H1 (cell line): ENCODE results near the gene ACYP1. TPM values are rescaled to one million over a fixed set of nuclear protein-coding genes. Genes with fewer than 3 reads are reported as not detected.

Source experiments
- BRCA1 ChIP-seq: IDR thresholded peaks from 2 replicates; pipeline ENCODE4 v1.6.1; 2012; ENCODE audit warnings: low read depth, low read length, improper control_type of control experiment
- CBX8 ChIP-seq: fragments of 300-800, 300-1000 bp; sonication (generic); IDR thresholded peaks from 2 replicates; pipeline ENCODE4 v1.7.1; 2016; ENCODE audit warnings: low read depth, low read length, borderline replicate concordance
- KDM5A ChIP-seq: fragments of 200-600 bp; IDR thresholded peaks from 2 replicates; pipeline ENCODE4 v1.7.1; 2012; ENCODE audit warnings: mild to moderate bottlenecking, low read length, inconsistent platforms, mixed read lengths
- RAD21 ChIP-seq, 2 experiments: IDR thresholded peaks in 1 of 2; conservative IDR thresholded peaks in 1 of 2; 2 replicates each; pipeline ENCODE4 v1.6.1; 2011; ENCODE audit warnings: low read depth in 2 of 2, low read length in 2 of 2, improper control_type of control experiment in 1 of 2, inconsistent platforms in 1 of 2, mild to moderate bottlenecking in 1 of 2, moderate library complexity in 1 of 2
- SIN3A ChIP-seq, 2 experiments: IDR thresholded peaks in 1 of 2; conservative IDR thresholded peaks in 1 of 2; 2 replicates each; pipeline ENCODE4 v1.6.1; 2011 to 2012; ENCODE audit warnings: low read length in 2 of 2, improper control_type of control experiment in 1 of 2, low read depth in 1 of 2, mild to moderate bottlenecking in 1 of 2
- polyA plus RNA-seq, 7 experiments: library from polyadenylated mRNA; depleted of rRNA in 3 of 7; stranded (reverse) in 5 of 7; unstranded in 2 of 7; fragments of >200 nt in 5 of 7; fragments of 200-250 nt in 2 of 7; gene quantifications; 1 replicate in 5 of 7; 2 replicates in 1 of 7; 4 replicates in 1 of 7; pipeline versions ENCODE4 v1.2.1 to v1.2.3, GENCODE V29; 2011 to 2013; ENCODE audit warnings: missing spikeins in 2 of 7, mixed read lengths in 2 of 7
- total RNA-seq: library from RNA; stranded (reverse); fragmentation: NEBNext Ultra II Directional; extraction: Animal tissue kit (Norgen Biotek cat#: 25700); gene quantifications from 2 replicates; pipeline ENCODE4 v1.2.1, GENCODE V29; 2021
- TF ChIP-seq, protein P1 (sequence below): fragments of 300-600 bp; sonication (generic); IDR thresholded peaks from 2 replicates; pipeline ENCODE4 v1.7.1; 2012; ENCODE audit warnings: low read length, moderate library complexity, mild to moderate bottlenecking, inconsistent platforms; ENCODE audit not compliant: insufficient replicate concordance

The ACYP1 gene
- total and polyA plus RNA-seq, 2 of the 8 experiments (the other 6 are each of a cell fraction or from before 2014, with no cell fraction given) = 22.3 to 24.8 TPM

DNA sequence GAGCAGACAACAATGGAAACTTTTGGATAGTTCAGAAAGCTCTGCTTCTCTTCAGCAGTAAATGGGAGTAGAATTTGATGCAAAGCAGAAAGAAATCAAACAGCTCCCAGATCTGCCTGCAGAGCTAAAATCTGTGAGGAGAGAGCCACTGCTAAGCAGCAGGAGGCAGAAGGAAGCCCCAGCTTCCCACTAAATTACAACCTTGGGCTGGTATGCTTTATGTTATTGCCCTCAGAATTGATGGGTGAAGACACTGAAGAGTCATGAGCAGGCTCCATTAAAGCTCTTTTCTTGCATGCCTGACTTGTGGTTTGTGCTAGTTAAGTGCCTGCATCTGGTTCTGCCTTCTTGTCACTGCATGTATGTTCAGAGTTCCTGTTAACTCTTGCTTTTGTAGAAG, 14.0 kb upstream of the ACYP1 start (continued):
- TF ChIP-seq, protein P1, sequence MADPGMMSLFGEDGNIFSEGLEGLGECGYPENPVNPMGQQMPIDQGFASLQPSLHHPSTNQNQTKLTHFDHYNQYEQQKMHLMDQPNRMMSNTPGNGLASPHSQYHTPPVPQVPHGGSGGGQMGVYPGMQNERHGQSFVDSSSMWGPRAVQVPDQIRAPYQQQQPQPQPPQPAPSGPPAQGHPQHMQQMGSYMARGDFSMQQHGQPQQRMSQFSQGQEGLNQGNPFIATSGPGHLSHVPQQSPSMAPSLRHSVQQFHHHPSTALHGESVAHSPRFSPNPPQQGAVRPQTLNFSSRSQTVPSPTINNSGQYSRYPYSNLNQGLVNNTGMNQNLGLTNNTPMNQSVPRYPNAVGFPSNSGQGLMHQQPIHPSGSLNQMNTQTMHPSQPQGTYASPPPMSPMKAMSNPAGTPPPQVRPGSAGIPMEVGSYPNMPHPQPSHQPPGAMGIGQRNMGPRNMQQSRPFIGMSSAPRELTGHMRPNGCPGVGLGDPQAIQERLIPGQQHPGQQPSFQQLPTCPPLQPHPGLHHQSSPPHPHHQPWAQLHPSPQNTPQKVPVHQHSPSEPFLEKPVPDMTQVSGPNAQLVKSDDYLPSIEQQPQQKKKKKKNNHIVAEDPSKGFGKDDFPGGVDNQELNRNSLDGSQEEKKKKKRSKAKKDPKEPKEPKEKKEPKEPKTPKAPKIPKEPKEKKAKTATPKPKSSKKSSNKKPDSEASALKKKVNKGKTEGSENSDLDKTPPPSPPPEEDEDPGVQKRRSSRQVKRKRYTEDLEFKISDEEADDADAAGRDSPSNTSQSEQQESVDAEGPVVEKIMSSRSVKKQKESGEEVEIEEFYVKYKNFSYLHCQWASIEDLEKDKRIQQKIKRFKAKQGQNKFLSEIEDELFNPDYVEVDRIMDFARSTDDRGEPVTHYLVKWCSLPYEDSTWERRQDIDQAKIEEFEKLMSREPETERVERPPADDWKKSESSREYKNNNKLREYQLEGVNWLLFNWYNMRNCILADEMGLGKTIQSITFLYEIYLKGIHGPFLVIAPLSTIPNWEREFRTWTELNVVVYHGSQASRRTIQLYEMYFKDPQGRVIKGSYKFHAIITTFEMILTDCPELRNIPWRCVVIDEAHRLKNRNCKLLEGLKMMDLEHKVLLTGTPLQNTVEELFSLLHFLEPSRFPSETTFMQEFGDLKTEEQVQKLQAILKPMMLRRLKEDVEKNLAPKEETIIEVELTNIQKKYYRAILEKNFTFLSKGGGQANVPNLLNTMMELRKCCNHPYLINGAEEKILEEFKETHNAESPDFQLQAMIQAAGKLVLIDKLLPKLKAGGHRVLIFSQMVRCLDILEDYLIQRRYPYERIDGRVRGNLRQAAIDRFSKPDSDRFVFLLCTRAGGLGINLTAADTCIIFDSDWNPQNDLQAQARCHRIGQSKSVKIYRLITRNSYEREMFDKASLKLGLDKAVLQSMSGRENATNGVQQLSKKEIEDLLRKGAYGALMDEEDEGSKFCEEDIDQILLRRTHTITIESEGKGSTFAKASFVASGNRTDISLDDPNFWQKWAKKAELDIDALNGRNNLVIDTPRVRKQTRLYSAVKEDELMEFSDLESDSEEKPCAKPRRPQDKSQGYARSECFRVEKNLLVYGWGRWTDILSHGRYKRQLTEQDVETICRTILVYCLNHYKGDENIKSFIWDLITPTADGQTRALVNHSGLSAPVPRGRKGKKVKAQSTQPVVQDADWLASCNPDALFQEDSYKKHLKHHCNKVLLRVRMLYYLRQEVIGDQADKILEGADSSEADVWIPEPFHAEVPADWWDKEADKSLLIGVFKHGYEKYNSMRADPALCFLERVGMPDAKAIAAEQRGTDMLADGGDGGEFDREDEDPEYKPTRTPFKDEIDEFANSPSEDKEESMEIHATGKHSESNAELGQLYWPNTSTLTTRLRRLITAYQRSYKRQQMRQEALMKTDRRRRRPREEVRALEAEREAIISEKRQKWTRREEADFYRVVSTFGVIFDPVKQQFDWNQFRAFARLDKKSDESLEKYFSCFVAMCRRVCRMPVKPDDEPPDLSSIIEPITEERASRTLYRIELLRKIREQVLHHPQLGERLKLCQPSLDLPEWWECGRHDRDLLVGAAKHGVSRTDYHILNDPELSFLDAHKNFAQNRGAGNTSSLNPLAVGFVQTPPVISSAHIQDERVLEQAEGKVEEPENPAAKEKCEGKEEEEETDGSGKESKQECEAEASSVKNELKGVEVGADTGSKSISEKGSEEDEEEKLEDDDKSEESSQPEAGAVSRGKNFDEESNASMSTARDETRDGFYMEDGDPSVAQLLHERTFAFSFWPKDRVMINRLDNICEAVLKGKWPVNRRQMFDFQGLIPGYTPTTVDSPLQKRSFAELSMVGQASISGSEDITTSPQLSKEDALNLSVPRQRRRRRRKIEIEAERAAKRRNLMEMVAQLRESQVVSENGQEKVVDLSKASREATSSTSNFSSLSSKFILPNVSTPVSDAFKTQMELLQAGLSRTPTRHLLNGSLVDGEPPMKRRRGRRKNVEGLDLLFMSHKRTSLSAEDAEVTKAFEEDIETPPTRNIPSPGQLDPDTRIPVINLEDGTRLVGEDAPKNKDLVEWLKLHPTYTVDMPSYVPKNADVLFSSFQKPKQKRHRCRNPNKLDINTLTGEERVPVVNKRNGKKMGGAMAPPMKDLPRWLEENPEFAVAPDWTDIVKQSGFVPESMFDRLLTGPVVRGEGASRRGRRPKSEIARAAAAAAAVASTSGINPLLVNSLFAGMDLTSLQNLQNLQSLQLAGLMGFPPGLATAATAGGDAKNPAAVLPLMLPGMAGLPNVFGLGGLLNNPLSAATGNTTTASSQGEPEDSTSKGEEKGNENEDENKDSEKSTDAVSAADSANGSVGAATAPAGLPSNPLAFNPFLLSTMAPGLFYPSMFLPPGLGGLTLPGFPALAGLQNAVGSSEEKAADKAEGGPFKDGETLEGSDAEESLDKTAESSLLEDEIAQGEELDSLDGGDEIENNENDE = no peak
- TF ChIP-seq KDM5A = no peak
- TF ChIP-seq BRCA1 = no peak
- TF ChIP-seq SIN3A (conservative IDR thresholded peaks at IDR 0.05 in 1 of 2, IDR thresholded peaks at IDR 0.05 in 1 of 2; ENCODE audit: low read depth in 1 of 2, low read length in 2 of 2) = no peak
- TF ChIP-seq CBX8 = no peak
- no peak for TF ChIP-seq RAD21 (IDR thresholded peaks at IDR 0.05 in 1 of 2, conservative IDR thresholded peaks at IDR 0.05 in 1 of 2; ENCODE audit: low read depth in 2 of 2, low read length in 2 of 2)
- TF ChIP-seq, all 59 proteins: peak for 0
